SK-N-MC (cell line): ENCODE measurements around the gene CAMK1G.

Experiments used
- DNase-seq: peaks from one replicate; pipeline ENCODE4 v3.0.0-alpha.2; 2011; ENCODE audit warnings: low read depth, low spot score
- H3K27ac ChIP-seq: fragments of 200-600 bp; sonication (generic); 2 replicates; pipeline ENCODE4 v1.5.1; 2016; ENCODE audit warnings: mixed run types
- H3K36me3 ChIP-seq: fragments of 200-600 bp; sonication (generic); 2 replicates; pipeline ENCODE4 v1.6.1; 2017; ENCODE audit warnings: antibody characterized with exemption, low read length, mixed read lengths; ENCODE audit not compliant: insufficient read depth
- H3K4me3 ChIP-seq: fragments of 200-600 bp; sonication (generic); 2 replicates; pipeline ENCODE4 v1.5.1; 2016
- H3K9ac ChIP-seq: fragments of 200-600 bp; sonication (generic); 2 replicates; pipeline ENCODE4 v1.8.0; 2017; ENCODE audit warnings: mixed run types, mixed read lengths; ENCODE audit not compliant: insufficient read length
- H3K9me3 ChIP-seq: fragments of 200-600 bp; sonication (generic); 2 replicates; pipeline ENCODE4 v1.6.1; 2017; ENCODE audit warnings: low read depth, mild to moderate bottlenecking, antibody characterized with exemption, low read length, moderate library complexity, mixed read lengths
- EZH2 ChIP-seq: fragments of 200-600 bp; sonication (generic); IDR thresholded peaks from one replicate; pipeline ENCODE4 v1.6.1; 2017; ENCODE audit warnings: antibody characterized with exemption
- FOXP2 ChIP-seq: optimal IDR thresholded peaks from 2 replicates; pipeline ENCODE3; 2011; ENCODE audit warnings: mild to moderate bottlenecking, moderate library complexity; ENCODE audit not compliant: insufficient read depth; ENCODE audit errors: extremely low read length, control extremely low read depth
- POLR2AphosphoS5 ChIP-seq: IDR thresholded peaks from 2 replicates; pipeline ENCODE4 v1.6.1; 2012; ENCODE audit warnings: mild to moderate bottlenecking, low read depth, low read length, borderline replicate concordance

CAMK1G gene

DNA sequence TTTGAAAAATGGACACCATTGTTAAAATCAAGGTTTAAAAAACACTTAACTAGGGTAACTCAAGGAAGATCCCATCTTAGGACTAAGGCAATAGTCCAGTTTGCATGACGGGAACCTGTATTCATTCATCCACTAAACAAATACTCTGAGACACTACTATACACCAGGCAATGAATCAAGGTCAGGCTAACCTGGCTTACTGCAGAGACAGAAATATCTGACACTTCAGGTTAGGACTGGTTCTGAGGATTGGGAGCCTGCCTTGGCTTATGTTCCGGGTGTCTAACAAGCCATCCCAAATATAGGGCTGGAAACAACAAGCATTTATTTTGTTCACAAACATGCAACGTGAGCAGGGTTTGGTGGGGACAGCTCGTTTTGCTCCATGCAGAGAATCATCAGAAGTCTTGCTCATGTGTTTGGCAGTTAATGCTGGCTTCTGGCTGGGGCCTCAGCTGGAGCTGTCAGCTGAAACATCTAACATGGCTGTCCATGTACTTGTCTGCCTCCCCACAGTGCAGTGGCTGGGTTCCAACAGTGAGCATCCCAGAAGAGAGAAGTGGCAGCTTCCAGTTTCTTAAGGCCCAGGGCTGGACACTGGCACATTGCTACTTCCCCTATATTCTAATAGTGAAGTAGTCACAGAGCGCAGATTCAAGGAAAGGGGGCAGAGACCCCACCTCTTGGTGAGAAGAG is 37.0 kb upstream of the CAMK1G start:
- TF ChIP-seq FOXP2, result no peak
- TF ChIP-seq POLR2AphosphoS5, result no peak
- TF ChIP-seq EZH2, result no peak

DNA sequence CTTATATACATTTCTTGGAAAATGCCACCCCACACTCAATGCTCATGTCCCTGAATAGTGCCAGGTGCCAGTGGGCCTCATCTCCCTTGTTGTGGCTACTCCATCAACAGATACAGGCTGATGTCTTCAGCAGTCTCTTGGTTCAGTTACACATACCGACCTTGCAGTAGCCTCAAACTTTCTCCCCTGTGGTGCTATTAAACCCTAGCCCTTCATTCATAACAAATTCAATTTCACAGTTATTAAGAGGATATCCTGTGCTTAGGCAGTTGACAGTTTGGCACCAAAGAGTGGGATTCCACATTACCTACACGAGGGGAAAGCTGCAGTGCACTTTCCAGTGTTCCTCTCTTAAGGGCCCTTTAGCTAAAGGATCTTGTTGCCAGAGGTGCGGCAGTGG is 35.9 kb upstream of the CAMK1G start:
- no peak for DNase-seq
- Histone ChIP-seq H3K36me3 (no peaks in the 10 kb centered on the region), H3K9ac (no peak overlapping the region), H3K4me3 (no peak overlapping the region), H3K9me3 (no peaks in the 10 kb centered on the region), H3K27ac (no peak overlapping the region)
- TF ChIP-seq FOXP2 (no peak), EZH2 (no peak), POLR2AphosphoS5 (no peak)

More for the DNA sequence above, 37.0 kb upstream of the CAMK1G start:
- H3K9ac ChIP-seq, result no peak overlapping the region
- no peaks in the 10 kb centered on the region for H3K36me3 ChIP-seq
- no peaks in the 10 kb centered on the region for H3K9me3 ChIP-seq
- no peak overlapping the region for H3K27ac ChIP-seq
- no peak for DNase-seq
- H3K4me3 ChIP-seq, result no peak overlapping the region

DNA sequence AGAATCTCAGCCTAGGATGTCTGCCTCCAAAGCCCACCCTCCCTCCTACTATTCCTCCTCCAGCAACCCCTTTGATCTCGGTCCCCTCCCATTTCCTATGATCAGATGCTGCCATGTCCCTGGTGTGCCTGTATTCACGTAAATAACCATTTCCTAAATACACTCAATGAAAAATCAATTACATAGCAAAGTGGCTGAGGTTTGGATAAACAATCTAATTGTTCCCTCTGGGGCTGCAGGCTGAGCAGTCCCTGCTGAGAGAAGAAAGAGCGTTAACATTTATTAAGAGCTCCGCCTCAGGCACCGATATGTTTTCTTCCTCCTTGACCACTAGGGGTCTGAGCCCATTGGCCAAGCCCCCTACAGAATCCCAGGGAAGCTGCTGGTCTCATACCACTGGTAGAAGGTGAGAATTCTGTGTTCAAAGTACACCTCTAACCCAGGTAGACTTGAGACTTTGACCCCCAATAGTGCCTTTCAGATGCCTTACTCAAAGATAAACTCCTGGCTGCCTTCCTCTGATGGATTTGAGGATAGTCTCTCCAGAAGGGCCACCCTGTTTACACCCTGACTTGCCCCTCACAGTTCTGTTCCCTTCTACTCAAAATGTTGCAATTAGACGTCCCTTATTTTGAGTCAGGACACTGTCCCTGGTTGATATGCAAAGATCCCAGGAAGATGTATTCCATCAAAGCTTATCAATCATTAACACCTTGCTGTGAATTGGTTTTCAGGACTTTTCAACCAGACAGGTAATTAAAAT is 33.9 kb upstream of the CAMK1G start:
- DNase-seq, result no peak
- H3K27ac ChIP-seq, result no peak overlapping the region
- no peaks in the 10 kb centered on the region for H3K9me3 ChIP-seq
- H3K9ac ChIP-seq, result no peak overlapping the region
- H3K4me3 ChIP-seq, result no peak overlapping the region
- no peaks in the 10 kb centered on the region for H3K36me3 ChIP-seq
- TF ChIP-seq EZH2 (no peak), FOXP2 (no peak), POLR2AphosphoS5 (no peak)

DNA sequence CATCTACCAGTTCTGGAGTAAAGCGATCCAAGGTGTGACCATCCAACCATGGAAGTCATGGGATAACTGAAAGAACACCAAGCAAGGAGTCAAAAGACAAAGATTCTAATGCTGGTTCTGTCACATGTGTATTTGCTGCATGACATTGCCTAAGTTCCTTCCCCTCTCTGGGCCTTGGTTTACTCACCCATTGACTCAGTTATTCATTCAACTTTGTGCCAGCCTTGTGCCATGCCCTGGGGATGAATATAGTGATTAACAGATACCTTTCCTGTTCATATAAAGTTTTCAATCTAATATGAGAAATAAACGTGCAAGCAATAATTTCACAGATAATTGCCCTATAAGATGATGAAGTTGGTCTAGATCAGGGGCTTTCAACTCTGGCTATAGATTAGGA is 33.0 kb upstream of the CAMK1G start:
- no peak overlapping the region for H3K27ac ChIP-seq
- TF ChIP-seq POLR2AphosphoS5 (no peak), FOXP2 (no peak), EZH2 (no peak)
- DNase-seq, result no peak

DNA sequence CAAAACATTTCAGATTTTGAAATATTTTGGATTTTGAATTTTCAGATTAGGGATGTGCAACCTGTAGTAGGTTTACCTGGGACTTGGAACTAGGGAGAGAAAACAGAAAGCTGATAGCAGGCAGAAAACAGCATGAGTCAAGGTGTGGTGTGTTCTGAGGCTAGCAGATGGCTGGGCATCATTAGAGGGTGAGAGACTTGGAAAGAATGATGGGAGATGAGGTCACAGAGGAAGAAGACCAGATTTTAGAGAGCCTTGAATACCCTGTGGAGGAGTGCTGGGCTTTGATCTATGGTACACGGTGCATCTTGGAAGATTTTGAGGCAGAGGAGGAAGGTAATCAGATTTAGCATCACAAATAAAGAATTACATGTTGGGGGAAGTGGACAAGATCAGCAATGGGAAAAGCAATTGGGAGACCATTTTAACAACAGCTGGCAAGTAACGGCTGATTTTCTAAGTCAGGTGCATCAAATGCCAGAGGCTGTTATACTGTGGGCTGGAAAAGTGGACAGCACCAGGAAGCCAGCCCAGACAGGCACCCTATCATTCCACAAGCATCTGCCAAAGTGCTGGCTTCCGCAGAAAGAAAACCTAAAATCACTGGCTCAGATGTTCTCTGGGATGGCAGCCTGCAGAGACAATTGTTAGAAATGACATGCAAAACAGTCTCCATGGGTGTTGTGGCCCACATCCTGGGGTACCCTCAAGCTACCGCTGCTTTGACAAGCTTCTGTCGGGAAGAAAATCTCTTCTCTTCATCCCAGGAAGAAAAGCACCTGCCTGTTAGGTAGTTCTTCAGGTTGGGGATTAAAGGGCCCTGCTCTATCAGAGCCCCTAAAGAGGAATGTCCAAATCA is 30.9 kb upstream of the CAMK1G start:
- H3K9ac ChIP-seq, result no peak overlapping the region
- H3K4me3 ChIP-seq, result no peak overlapping the region
- no peak for DNase-seq
- no peaks in the 10 kb centered on the region for H3K9me3 ChIP-seq
- H3K27ac ChIP-seq, result no peak overlapping the region
- TF ChIP-seq EZH2 (no peak), POLR2AphosphoS5 (no peak), FOXP2 (no peak)
- no peaks in the 10 kb centered on the region for H3K36me3 ChIP-seq

More for the DNA sequence above, 33.0 kb upstream of the CAMK1G start:
- Histone ChIP-seq H3K4me3 (no peak overlapping the region), H3K9me3 (no peaks in the 10 kb centered on the region), H3K36me3 (no peaks in the 10 kb centered on the region), H3K9ac (no peak overlapping the region)

DNA sequence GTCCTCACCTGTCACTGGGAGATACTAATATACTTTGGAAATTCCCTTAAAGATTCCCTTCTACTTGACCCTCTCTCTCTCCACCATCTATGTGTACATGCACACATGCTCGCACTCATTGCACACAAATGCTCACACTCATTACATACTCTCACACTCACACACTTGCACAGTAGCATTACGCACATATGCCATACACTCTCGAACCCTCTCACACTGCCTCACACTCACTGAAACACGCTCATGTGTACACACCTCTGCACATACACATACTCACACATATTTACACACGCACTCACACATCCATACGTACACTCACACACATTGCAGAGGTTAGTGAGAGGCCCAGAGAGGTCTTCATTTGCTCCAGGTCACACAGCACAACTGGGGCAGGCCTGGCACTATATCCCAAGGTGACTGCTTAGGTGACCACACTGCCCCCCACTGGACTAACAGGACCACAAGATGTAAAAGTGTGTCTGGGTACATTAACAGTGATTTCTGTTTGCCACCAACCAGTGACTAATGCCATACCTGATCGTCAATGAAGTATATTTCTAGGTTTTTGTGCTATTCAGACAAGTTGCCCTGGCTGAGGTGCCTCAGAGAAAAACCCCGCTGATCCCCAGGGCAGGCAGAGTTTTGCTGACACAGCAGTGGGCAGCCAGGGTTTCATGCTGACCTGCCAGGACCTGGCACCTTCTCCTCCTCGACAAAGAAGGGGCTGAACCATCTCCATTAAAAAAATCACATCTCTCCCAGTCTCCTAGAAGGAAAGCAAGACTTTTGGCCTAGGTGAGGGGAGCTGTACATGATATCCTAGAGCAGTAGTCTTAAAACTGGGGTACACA is 28.5 kb upstream of the CAMK1G start:
- Histone ChIP-seq H3K9ac (no peak overlapping the region), H3K36me3 (no peaks in the 10 kb centered on the region), H3K9me3 (no peaks in the 10 kb centered on the region), H3K27ac (no peak overlapping the region), H3K4me3 (no peak overlapping the region)
- no peak for DNase-seq
- no peak for TF ChIP-seq POLR2AphosphoS5
- no peak for TF ChIP-seq FOXP2
- TF ChIP-seq EZH2, result no peak

DNA sequence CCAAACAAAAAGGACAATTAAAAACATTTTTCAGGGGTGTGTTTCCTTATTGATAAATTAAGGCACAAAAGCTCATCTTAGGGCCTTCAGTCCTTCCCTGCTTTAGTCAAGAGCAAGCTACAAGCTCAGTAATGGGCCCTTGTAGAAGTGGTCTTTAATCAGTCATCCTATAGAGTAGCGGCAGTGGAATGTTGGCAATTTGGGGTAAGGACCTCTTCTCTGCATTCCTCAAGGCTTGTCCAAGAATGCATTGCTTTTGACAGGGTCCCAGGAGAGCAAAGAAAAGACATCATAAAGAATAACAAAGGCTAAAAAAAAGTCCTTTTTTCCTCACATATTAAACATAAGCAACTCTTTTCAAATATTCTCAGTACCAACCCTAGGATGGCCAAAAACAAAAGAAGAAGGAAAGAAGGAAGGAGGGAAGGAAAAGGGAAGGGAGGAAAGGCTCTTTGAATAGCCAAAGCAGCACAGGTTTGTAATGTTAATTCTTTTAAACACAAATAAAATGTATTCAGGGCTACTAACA is 27.3 kb upstream of the CAMK1G start:
- TF ChIP-seq EZH2 (no peak), POLR2AphosphoS5 (no peak), FOXP2 (no peak)
- no peak overlapping the region for H3K27ac ChIP-seq
- no peaks in the 10 kb centered on the region for H3K36me3 ChIP-seq
- no peak overlapping the region for H3K4me3 ChIP-seq
- H3K9me3 ChIP-seq, result no peaks in the 10 kb centered on the region
- DNase-seq, result no peak
- H3K9ac ChIP-seq, result no peak overlapping the region
